Measurements from ENCODE around the gene C8G.
A peak's percentile ranks its signal among the peaks of the same experiment; 100 is the strongest.

Gene C8G

GRCh38 chr9:136973618-136974617, 28.9 kb downstream of the C8G start:
- CTCF ChIA-PET: interaction anchor here (0.7 to 1.4 kb wide), 3 partner anchors 26 to 62 kb away, joined by 3 to 5 read pairs (median 3); no protein-coding TSS in a partner anchor

GRCh38 chr9:136974817-136975535, 29.9 kb downstream of the C8G start:
- DNase-seq (ENCODE audit: extremely low spot score): no peak
- POLR2A ChIA-PET: interaction anchor here (1.2 to 1.4 kb wide), 2 partner anchors 17 to 25 kb away, joined by 3 to 8 read pairs; partner anchors contain the start of gene PAXX
- CTCF ChIA-PET: interaction anchor here (0.7 to 1.4 kb wide), 4 partner anchors 15 to 61 kb away, joined by 3 to 5 read pairs (median 3); no protein-coding TSS in a partner anchor

More at GRCh38 chr9:136973618-136974617, 28.9 kb downstream of the C8G start:
- POLR2A ChIA-PET: interaction anchor here (0.6 to 1.4 kb wide), 4 partner anchors 18 to 26 kb away, joined by 3 to 8 read pairs (median 3); partner anchors contain the start of gene PAXX
- TF ChIP-seq ELF4 (IDR thresholded peaks at IDR 0.05): no peak
- TF ChIP-seq CTBP1 (IDR thresholded peaks at IDR 0.05; ENCODE audit: borderline replicate concordance): no peak
- TF ChIP-seq TARDBP (IDR thresholded peaks at IDR 0.05): no peak
- no peak for TF ChIP-seq FOXA1 (IDR thresholded peaks at IDR 0.05)
- no peak for TF ChIP-seq ARNT (IDR thresholded peaks at IDR 0.05)
- TF ChIP-seq FOXK2 (IDR thresholded peaks at IDR 0.05): no peak
- TF ChIP-seq FOXM1 (IDR thresholded peaks at IDR 0.05; ENCODE audit: borderline replicate concordance): no peak
- no peak for TF ChIP-seq SP1 (IDR thresholded peaks at IDR 0.05)
- no peak for DNase-seq (ENCODE audit: extremely low spot score)

GRCh38 chr9:136975644-136976043, 30.6 kb downstream of the C8G start:
- DNase-seq (ENCODE audit: extremely low spot score): peak; percentile 50
- TF ChIP-seq CTBP1 (IDR thresholded peaks at IDR 0.05; ENCODE audit: borderline replicate concordance) (no peak), L3MBTL2 (conservative IDR thresholded peaks at IDR 0.05) (no peak)
- ChIA-PET CTCF (interaction anchor here (0.7 to 1.1 kb wide), 4 partner anchors 13 to 27 kb away, joined by 3 read pairs; no protein-coding TSS in a partner anchor), POLR2A (interaction anchor here (1.4 to 1.7 kb wide), 2 partner anchors 16 to 17 kb away, joined by 6 to 8 read pairs; partner anchors contain the start of gene PAXX)

More at GRCh38 chr9:136974817-136975535, 29.9 kb downstream of the C8G start:
- TF ChIP-seq ELF4 (IDR thresholded peaks at IDR 0.05) (no peak), CTBP1 (IDR thresholded peaks at IDR 0.05; ENCODE audit: borderline replicate concordance) (no peak), TARDBP (IDR thresholded peaks at IDR 0.05) (no peak), BHLHE40 (IDR thresholded peaks at IDR 0.05; ENCODE audit: borderline replicate concordance) (no peak), FOXA1 (IDR thresholded peaks at IDR 0.05) (no peak), ARNT (IDR thresholded peaks at IDR 0.05) (no peak), HDGF (IDR thresholded peaks at IDR 0.05; ENCODE audit: borderline replicate concordance) (no peak), FOXM1 (IDR thresholded peaks at IDR 0.05; ENCODE audit: borderline replicate concordance) (no peak), NFRKB (IDR thresholded peaks at IDR 0.05) (no peak), ZNF384 (IDR thresholded peaks at IDR 0.05) (no peak)

- CTCF ChIA-PET: no interaction called here
- TF ChIP-seq SUZ12 (IDR thresholded peaks at IDR 0.05): no peak
- no peak for TF ChIP-seq TARDBP (IDR thresholded peaks at IDR 0.05)
- no peak for TF ChIP-seq HDGF (IDR thresholded peaks at IDR 0.05; ENCODE audit: borderline replicate concordance)
- TF ChIP-seq L3MBTL2 (conservative IDR thresholded peaks at IDR 0.05): no peak
- no peak for TF ChIP-seq FOXA1 (IDR thresholded peaks at IDR 0.05)
- TF ChIP-seq BHLHE40 (IDR thresholded peaks at IDR 0.05; ENCODE audit: borderline replicate concordance): no peak
- TF ChIP-seq NFRKB (IDR thresholded peaks at IDR 0.05): no peak
- no peak for TF ChIP-seq FOXK2 (IDR thresholded peaks at IDR 0.05)
- TF ChIP-seq SP1 (IDR thresholded peaks at IDR 0.05): no peak
- TF ChIP-seq PKNOX1 (IDR thresholded peaks at IDR 0.05): no peak
- no peak for TF ChIP-seq FOXM1 (IDR thresholded peaks at IDR 0.05; ENCODE audit: borderline replicate concordance)
- TF ChIP-seq CTBP1 (IDR thresholded peaks at IDR 0.05; ENCODE audit: borderline replicate concordance): no peak
- no peak for TF ChIP-seq LEF1 (IDR thresholded peaks at IDR 0.05; ENCODE audit: borderline replicate concordance)
- no peak for TF ChIP-seq ELF4 (IDR thresholded peaks at IDR 0.05)
- no peak for TF ChIP-seq ARNT (IDR thresholded peaks at IDR 0.05)
- TF ChIP-seq ZNF384 (IDR thresholded peaks at IDR 0.05): no peak
- no peak for DNase-seq (ENCODE audit: extremely low spot score)
- POLR2A ChIA-PET: interaction anchor here (1.7 kb wide), 1 partner anchor 15 kb away, joined by 6 read pairs; the partner anchor contains the start of gene PAXX
These were observed 32.2 kb downstream of the C8G start, which contains the start of gene PTGDS for GRCh38 chr9:136977223-136977622. Gene PTGDS, plus strand, starts transcription at chr9:136977504. Its CDS starts 75 bp downstream, at chr9:136977579.

GRCh38 chr9:136977649-136978072, 32.6 kb downstream of the C8G start:
- no peak for DNase-seq (ENCODE audit: extremely low spot score)
- CTCF ChIA-PET: no interaction called here
- POLR2A ChIA-PET: interaction anchor here (1.0 to 1.7 kb wide), 2 partner anchors 14 kb away, joined by 5 to 6 read pairs; partner anchors contain the start of gene PAXX
- TF ChIP-seq SUZ12 (IDR thresholded peaks at IDR 0.05) (no peak), HDGF (IDR thresholded peaks at IDR 0.05; ENCODE audit: borderline replicate concordance) (no peak), PKNOX1 (IDR thresholded peaks at IDR 0.05) (no peak), BHLHE40 (IDR thresholded peaks at IDR 0.05; ENCODE audit: borderline replicate concordance) (no peak), NFRKB (IDR thresholded peaks at IDR 0.05) (no peak), FOXM1 (IDR thresholded peaks at IDR 0.05; ENCODE audit: borderline replicate concordance) (no peak), LEF1 (IDR thresholded peaks at IDR 0.05; ENCODE audit: borderline replicate concordance) (no peak), TARDBP (IDR thresholded peaks at IDR 0.05) (no peak), L3MBTL2 (conservative IDR thresholded peaks at IDR 0.05) (no peak), ELF4 (IDR thresholded peaks at IDR 0.05) (no peak), FOXA1 (IDR thresholded peaks at IDR 0.05) (no peak)

Measured in HEK293T (cell line).